HepG2 (cell line): Measurements from ENCODE around the gene TP53BP2. TPM values are rescaled to one million over a fixed set of nuclear protein-coding genes. Genes with fewer than 3 reads are reported as not detected.

ENCODE experiments used
- ATAD3A ChIP-seq: sonication (generic); formaldehyde crosslinking; IDR thresholded peaks from 2 replicates; pipeline ENCODE4 v1.4.0; 2020; ENCODE audit warnings: missing genetic modification reagents
- BRD4 ChIP-seq: sonication (generic); formaldehyde crosslinking; IDR thresholded peaks from 2 replicates; pipeline ENCODE4 v1.4.0; 2020; ENCODE audit warnings: missing genetic modification reagents
- BRF2 ChIP-seq: sonication (generic); formaldehyde crosslinking; IDR thresholded peaks from 2 replicates; pipeline ENCODE4 v1.8.1; 2022; ENCODE audit warnings: mild to moderate bottlenecking, missing genetic modification reagents
- KLF15 ChIP-seq: sonication (generic); formaldehyde crosslinking; IDR thresholded peaks from 2 replicates; pipeline ENCODE4 v1.8.1; 2023; ENCODE audit warnings: borderline replicate concordance, mild to moderate bottlenecking, inconsistent platforms, missing genetic modification reagents, mixed read lengths
- MAFF ChIP-seq: IDR thresholded peaks from 2 replicates; pipeline ENCODE4 v1.6.1; 2011; ENCODE audit warnings: low read depth, low read length, improper control_type of control experiment
- MYPOP ChIP-seq: sonication (generic); formaldehyde crosslinking; IDR thresholded peaks from 2 replicates; pipeline ENCODE4 v1.8.1; 2023; ENCODE audit warnings: mild to moderate bottlenecking, moderate library complexity, missing genetic modification reagents
- NFKB2 ChIP-seq: sonication (generic); formaldehyde crosslinking; IDR thresholded peaks from 2 replicates; pipeline ENCODE4 v1.4.0; 2020; ENCODE audit warnings: missing genetic modification reagents, borderline replicate concordance
- PAXIP1 ChIP-seq: sonication (generic); formaldehyde crosslinking; conservative IDR thresholded peaks from 2 replicates; pipeline ENCODE4 v1.4.0; 2020; ENCODE audit warnings: mild to moderate bottlenecking, missing genetic modification reagents, moderate library complexity
- PRMT3 ChIP-seq: sonication (generic); formaldehyde crosslinking; IDR thresholded peaks from 2 replicates; pipeline ENCODE4 v1.8.1; 2022; ENCODE audit warnings: low read depth, mild to moderate bottlenecking, moderate library complexity, missing genetic modification reagents, borderline replicate concordance
- SALL1 ChIP-seq: sonication (generic); formaldehyde crosslinking; IDR thresholded peaks from 2 replicates; pipeline ENCODE4 v1.8.0; 2022; ENCODE audit warnings: mild to moderate bottlenecking, missing genetic modification reagents
- THRA ChIP-seq: sonication (generic); formaldehyde crosslinking; IDR thresholded peaks from 2 replicates; pipeline ENCODE4 v1.4.0; 2020; ENCODE audit warnings: missing genetic modification reagents, borderline replicate concordance
- UBTF ChIP-seq: sonication (generic); formaldehyde crosslinking; IDR thresholded peaks from 2 replicates; pipeline ENCODE4 v1.4.0; 2020; ENCODE audit warnings: mild to moderate bottlenecking, missing genetic modification reagents
- ZNF264 ChIP-seq: sonication (generic); formaldehyde crosslinking; IDR thresholded peaks from 2 replicates; pipeline ENCODE4 v1.4.0; 2020; ENCODE audit warnings: missing genetic modification reagents
- ZNF616 ChIP-seq: sonication (generic); formaldehyde crosslinking; IDR thresholded peaks from 2 replicates; pipeline ENCODE4 v1.5.0; 2020; ENCODE audit warnings: low read depth, mild to moderate bottlenecking, missing genetic modification reagents
- ZNF788 ChIP-seq: sonication (generic); formaldehyde crosslinking; IDR thresholded peaks from 2 replicates; pipeline ENCODE4 v1.5.0; 2020; ENCODE audit warnings: mild to moderate bottlenecking, missing genetic modification reagents, borderline replicate concordance
- polyA plus RNA-seq, 8 experiments: library from polyadenylated mRNA; depleted of rRNA in 3 of 8; stranded (reverse) in 7 of 8; unstranded in 1 of 8; fragments of >200 nt; fragmentation: Illumina TruSeq in 4 of 8; extraction: Trizol in 4 of 8; gene quantifications; 2 replicates each; pipeline versions ENCODE4 v1.2.1 to v1.2.3, GENCODE V29; 2011 to 2016; ENCODE audit warnings: low read depth in 4 of 8, missing spikeins in 1 of 8, mixed read lengths in 1 of 8; ENCODE audit not compliant: insufficient read depth in 1 of 8
- total RNA-seq, 5 experiments: library from RNA; depleted of rRNA; stranded (reverse); fragments of >200 nt; fragmentation: Illumina TruSeq; extraction: Trizol; gene quantifications; 2 replicates each; pipeline ENCODE4 v1.2.3, GENCODE V29; 2016; ENCODE audit warnings: low read depth in 1 of 5
- TF ChIP-seq, protein P1 (sequence below): sonication (generic); formaldehyde crosslinking; conservative IDR thresholded peaks from 2 replicates; pipeline ENCODE4 v1.4.0; 2020; ENCODE audit warnings: missing genetic modification reagents

TP53BP2 gene
- total and polyA plus RNA-seq, 2 of the 13 experiments (the other 11 are each of a cell fraction or from before 2014, with no cell fraction given), result 10.0 to 14.0 TPM

- TF ChIP-seq PAXIP1 (peak; percentile 71), KLF15 (no peak), THRA (CRISPR knock-in tag) (peak; percentile 76; the same call in 1 of the 2 replicates), ZNF264 (CRISPR knock-in tag) (0 out of 2 replicates have a peak, but pooled peaks have one; percentile 24), NFKB2 (CRISPR knock-in tag) (no peak), BRF2 (CRISPR knock-in tag) (no peak), SALL1 (CRISPR knock-in tag) (peak; percentile 44; the same call in 1 of the 2 replicates), PRMT3 (no peak), ATAD3A (CRISPR knock-in tag) (no peak), ZNF616 (CRISPR knock-in tag) (no peak), BRD4 (CRISPR knock-in tag) (no peak), MAFF (no peak), MYPOP (CRISPR knock-in tag) (no peak), ZNF788 (peak; percentile 34; the same call in 1 of the 2 replicates), UBTF (CRISPR knock-in tag) (peak; percentile 81)
- TF ChIP-seq, protein P1, sequence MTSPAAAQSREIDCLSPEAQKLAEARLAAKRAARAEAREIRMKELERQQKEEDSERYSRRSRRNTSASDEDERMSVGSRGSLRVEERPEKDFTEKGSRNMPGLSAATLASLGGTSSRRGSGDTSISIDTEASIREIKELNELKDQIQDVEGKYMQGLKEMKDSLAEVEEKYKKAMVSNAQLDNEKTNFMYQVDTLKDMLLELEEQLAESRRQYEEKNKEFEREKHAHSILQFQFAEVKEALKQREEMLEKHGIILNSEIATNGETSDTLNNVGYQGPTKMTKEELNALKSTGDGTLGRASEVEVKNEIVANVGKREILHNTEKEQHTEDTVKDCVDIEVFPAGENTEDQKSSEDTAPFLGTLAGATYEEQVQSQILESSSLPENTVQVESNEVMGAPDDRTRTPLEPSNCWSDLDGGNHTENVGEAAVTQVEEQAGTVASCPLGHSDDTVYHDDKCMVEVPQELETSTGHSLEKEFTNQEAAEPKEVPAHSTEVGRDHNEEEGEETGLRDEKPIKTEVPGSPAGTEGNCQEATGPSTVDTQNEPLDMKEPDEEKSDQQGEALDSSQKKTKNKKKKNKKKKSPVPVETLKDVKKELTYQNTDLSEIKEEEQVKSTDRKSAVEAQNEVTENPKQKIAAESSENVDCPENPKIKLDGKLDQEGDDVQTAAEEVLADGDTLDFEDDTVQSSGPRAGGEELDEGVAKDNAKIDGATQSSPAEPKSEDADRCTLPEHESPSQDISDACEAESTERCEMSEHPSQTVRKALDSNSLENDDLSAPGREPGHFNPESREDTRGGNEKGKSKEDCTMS (CRISPR knock-in tag), result no peak
Measured at GRCh38 chr1:223765036-223765718, 80.6 kb downstream of the TP53BP2 start (continued).
